ENCODE measurements around the gene HDAC6.

HDAC6 gene

DNA sequence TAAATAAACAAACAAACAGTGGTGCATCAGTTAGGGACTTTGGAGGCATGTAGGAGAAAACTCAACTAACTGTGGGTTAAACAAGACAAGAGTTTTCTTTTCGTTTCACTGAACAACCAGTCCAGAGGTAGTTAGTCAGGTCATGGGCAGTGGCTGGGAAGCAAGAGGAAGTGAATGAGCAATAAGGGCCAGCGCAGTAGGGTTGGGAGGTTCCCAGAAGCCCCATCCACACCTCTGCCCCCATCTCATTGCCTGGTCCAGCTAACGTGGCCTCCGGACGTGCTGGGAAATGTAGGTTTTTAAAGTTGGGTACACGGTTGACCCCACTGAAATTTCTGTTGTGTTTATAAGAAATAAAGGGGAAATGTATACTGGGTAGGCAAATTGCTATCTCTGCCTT is 31.6 kb upstream of the HDAC6 start:
- in situ Hi-C loops (cut with HindIII; ENCODE audit: low sequenced_read_pairs) = no loop called here

DNA sequence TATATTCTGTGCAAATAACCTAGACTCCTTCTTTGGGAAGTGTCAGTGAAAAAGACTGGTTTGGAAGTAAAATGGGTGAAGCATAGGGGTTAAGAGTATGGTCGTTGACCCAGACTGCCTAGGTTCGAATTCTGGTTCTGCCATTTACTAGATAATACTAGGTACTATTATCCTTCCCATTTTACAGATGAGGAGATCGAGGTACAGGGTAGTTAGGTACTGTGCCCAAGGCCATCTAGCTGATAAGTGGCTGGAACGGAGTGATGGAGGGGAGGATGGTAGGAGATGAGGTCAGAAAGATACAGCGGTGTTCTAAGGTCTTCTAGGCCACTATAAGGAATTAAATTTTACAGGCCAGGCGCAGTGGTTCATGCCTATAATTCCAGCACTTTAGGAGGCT is 29.3 kb upstream of the HDAC6 start:
- no peak overlapping the region for H3K4me3 ChIP-seq (ENCODE audit: low read depth, low read length)
- no peak for DNase-seq (ENCODE audit: low read depth)
- in situ Hi-C loops (cut with HindIII; ENCODE audit: low sequenced_read_pairs) = no loop called here
- TF ChIP-seq, protein P1, sequence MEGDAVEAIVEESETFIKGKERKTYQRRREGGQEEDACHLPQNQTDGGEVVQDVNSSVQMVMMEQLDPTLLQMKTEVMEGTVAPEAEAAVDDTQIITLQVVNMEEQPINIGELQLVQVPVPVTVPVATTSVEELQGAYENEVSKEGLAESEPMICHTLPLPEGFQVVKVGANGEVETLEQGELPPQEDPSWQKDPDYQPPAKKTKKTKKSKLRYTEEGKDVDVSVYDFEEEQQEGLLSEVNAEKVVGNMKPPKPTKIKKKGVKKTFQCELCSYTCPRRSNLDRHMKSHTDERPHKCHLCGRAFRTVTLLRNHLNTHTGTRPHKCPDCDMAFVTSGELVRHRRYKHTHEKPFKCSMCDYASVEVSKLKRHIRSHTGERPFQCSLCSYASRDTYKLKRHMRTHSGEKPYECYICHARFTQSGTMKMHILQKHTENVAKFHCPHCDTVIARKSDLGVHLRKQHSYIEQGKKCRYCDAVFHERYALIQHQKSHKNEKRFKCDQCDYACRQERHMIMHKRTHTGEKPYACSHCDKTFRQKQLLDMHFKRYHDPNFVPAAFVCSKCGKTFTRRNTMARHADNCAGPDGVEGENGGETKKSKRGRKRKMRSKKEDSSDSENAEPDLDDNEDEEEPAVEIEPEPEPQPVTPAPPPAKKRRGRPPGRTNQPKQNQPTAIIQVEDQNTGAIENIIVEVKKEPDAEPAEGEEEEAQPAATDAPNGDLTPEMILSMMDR (IDR thresholded peaks at IDR 0.05; ENCODE audit: low read depth, low read length, missing control alignments) = no peak

More for the DNA sequence above, 31.6 kb upstream of the HDAC6 start:
- TF ChIP-seq, protein P1 (IDR thresholded peaks at IDR 0.05; ENCODE audit: low read depth, low read length, missing control alignments) = no peak
- no peak for DNase-seq (ENCODE audit: low read depth)
- no peak overlapping the region for H3K4me3 ChIP-seq (ENCODE audit: low read depth, low read length)

DNA sequence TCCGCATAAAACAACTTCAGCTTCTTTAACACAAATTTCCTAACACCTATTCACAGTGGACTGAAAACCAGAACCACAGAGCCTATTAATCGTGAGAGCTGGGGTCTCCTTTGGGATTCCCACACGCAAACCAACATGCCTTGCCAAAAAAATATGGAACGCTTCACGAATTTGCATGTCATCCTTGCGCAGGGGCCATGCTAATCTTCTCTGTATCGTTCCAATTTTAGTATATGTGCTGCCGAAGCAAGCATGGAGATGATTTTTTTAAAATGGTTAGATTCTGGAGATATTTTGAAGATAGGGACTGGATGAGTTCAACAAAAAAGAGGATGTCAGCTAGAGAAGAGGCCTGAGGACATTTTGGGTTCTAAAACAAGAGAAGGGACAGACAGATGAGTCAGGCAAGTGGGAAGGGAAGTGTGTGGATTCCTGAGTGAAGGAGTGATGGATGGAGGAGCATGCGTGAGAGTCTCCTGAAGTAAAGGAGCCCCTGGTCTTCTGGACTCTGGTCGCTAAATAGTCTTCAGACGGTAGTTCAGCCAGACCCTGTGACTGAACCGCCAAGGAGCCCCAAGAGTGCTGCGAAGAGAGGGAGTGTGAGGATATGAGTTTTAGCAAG is 24.9 kb upstream of the HDAC6 start:
- H3K4me3 ChIP-seq (ENCODE audit: low read depth, low read length) = no peak overlapping the region
- TF ChIP-seq, protein P1 (IDR thresholded peaks at IDR 0.05; ENCODE audit: low read depth, low read length, missing control alignments) = no peak
- in situ Hi-C loops (cut with HindIII; ENCODE audit: low sequenced_read_pairs) = no loop called here
- no peak for DNase-seq (ENCODE audit: low read depth)

DNA sequence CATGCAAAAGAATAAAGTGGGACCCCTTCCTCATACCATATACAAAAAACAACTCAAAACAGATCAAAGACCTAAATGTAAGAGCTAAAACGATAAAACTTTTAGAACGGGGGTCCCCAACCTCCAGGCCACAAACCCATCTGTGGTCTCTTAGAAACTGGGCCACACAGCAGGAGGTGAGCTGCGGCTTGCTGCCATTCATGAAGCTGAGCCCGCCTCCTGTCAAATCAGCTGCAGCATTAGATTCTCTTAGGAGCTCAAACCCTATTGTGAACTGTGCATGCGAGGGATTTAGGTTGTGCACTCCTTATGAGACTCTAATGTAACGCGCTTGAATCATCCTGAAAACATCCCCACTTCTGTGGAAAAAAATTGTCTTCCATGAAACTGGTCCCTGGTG is 22.5 kb upstream of the HDAC6 start:
- DNase-seq (ENCODE audit: low read depth) = no peak
- in situ Hi-C loops (cut with HindIII; ENCODE audit: low sequenced_read_pairs) = no loop called here
- TF ChIP-seq, protein P1 (IDR thresholded peaks at IDR 0.05; ENCODE audit: low read depth, low read length, missing control alignments) = no peak
- no peak overlapping the region for H3K4me3 ChIP-seq (ENCODE audit: low read depth, low read length)

DNA sequence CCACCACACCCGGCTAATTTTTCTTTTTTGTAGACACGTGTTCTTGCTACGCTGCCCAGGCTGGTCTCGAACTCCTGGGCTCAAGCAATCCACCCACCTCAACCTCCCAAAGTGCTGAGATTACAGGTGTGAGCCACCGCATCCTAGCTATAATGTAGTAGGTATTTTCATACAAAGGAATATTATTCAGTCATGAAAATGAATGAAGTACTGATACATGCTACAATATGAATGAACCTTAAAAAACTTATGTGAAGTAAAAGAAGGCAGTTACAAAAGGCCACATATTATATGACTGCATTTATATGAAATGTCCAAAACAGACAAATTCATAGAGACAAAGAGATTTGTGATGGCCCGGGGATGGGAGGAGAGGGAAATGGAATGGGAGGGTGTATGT is 20.2 kb upstream of the HDAC6 start:
- H3K4me3 ChIP-seq (ENCODE audit: low read depth, low read length) = no peak overlapping the region
- in situ Hi-C loops (cut with HindIII; ENCODE audit: low sequenced_read_pairs) = no loop called here
- no peak for DNase-seq (ENCODE audit: low read depth)
- TF ChIP-seq, protein P1 (IDR thresholded peaks at IDR 0.05; ENCODE audit: low read depth, low read length, missing control alignments) = no peak

DNA sequence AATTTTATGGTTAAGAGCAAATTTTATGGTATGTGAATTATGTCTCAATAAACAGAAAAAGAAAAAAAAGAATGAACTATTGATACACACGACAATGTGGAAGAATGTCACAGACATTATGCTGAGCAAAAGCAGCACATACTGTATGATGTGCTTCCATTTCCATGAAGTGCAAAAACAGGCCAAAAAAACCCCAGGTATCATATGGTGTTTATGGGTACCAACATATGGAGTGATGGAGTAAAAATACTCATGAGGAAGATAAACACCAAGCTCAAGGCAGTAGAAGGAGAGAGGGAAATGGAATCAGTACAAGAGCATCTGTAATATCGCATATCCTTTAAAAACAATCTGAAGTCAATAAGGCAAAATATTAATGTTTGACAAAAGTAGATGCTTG is 19.7 kb upstream of the HDAC6 start:
- in situ Hi-C loops (cut with HindIII; ENCODE audit: low sequenced_read_pairs) = no loop called here
- DNase-seq (ENCODE audit: low read depth) = no peak
- TF ChIP-seq, protein P1 (IDR thresholded peaks at IDR 0.05; ENCODE audit: low read depth, low read length, missing control alignments) = no peak

More for the DNA sequence above, 19.7 kb upstream of the HDAC6 start:
- H3K4me3 ChIP-seq (ENCODE audit: low read depth, low read length) = no peak overlapping the region
